CD8-positive, alpha-beta memory T cell (primary cell): ENCODE measurements around the gene ENDOV. TPM values are rescaled to one million over a fixed set of nuclear protein-coding genes. Genes with fewer than 3 reads are reported as not detected.

ENCODE experiments used
- CTCF ChIA-PET: fragments of 350-600 bp; sonication (Branson Sonifier 250); formaldehyde crosslinking; loops from one replicate; lab custom pipeline; 2021; ENCODE audit warnings: antibody characterized with exemption; lab: Charles Lee
- POLR2A ChIA-PET: fragments of 350-600 bp; sonication (Branson Sonifier 250); formaldehyde crosslinking; loops from one replicate; lab custom pipeline; 2021; ENCODE audit warnings: antibody characterized with exemption; lab: Charles Lee
- DNase-seq, 5 donors: peaks; one replicate each; pipeline versions ENCODE4 v3.0.0 to v3.0.0-alpha.2; 2020 to 2022; ENCODE audit warnings: mixed read lengths in 1 of 5
- H3K27ac ChIP-seq: one replicate; pipeline ENCODE4 v1.7.0; 2013; ENCODE audit warnings: low read depth, mild to moderate bottlenecking, low read length, moderate library complexity
- H3K27me3 ChIP-seq: 2 replicates; pipeline ENCODE4 v1.7.0; 2013; ENCODE audit warnings: low read length, mild to moderate bottlenecking; ENCODE audit not compliant: insufficient read depth, poor library complexity, severe bottlenecking
- H3K36me3 ChIP-seq: 2 replicates; pipeline ENCODE4 v1.7.0; 2013; ENCODE audit warnings: mild to moderate bottlenecking, low read length, moderate library complexity; ENCODE audit not compliant: insufficient read depth
- H3K4me1 ChIP-seq: 2 replicates; pipeline ENCODE4 v1.7.0; 2013; ENCODE audit warnings: mild to moderate bottlenecking, low read length, moderate library complexity; ENCODE audit not compliant: insufficient read depth
- H3K4me3 ChIP-seq: 2 replicates; pipeline ENCODE4 v1.7.0; 2013; ENCODE audit warnings: mild to moderate bottlenecking, low read length
- H3K9me3 ChIP-seq: 2 replicates; pipeline ENCODE4 v1.7.0; 2013; ENCODE audit warnings: mild to moderate bottlenecking, low read length
- H3K27ac Mint-ChIP-seq, 8 donors: one replicate each; pipeline ENCODE4 v1.8.0; 2020 to 2021; ENCODE audit warnings: mixed read lengths in 8 of 8, mild to moderate bottlenecking in 6 of 8, inconsistent platforms in 3 of 8, moderate library complexity in 3 of 8
- H3K27me3 Mint-ChIP-seq, 2 donors: one replicate each; pipeline ENCODE4 v1.8.0; 2020 to 2021; ENCODE audit warnings: mixed read lengths in 2 of 2, mild to moderate bottlenecking in 1 of 2, moderate library complexity in 1 of 2
- H3K36me3 Mint-ChIP-seq, 3 donors: one replicate each; pipeline ENCODE4 v1.8.0; 2020 to 2021; ENCODE audit warnings: mixed read lengths in 3 of 3, inconsistent platforms in 1 of 3, mild to moderate bottlenecking in 1 of 3
- H3K4me1 Mint-ChIP-seq, 3 donors: one replicate each; pipeline ENCODE4 v1.8.0; 2020 to 2021; ENCODE audit warnings: mixed read lengths in 3 of 3, inconsistent platforms in 1 of 3, mild to moderate bottlenecking in 1 of 3
- H3K4me3 Mint-ChIP-seq, 7 donors: one replicate each; pipeline ENCODE4 v1.8.0; 2020 to 2021; ENCODE audit warnings: mixed read lengths in 7 of 7, mild to moderate bottlenecking in 6 of 7, moderate library complexity in 4 of 7, inconsistent platforms in 2 of 7
- H3K9me3 Mint-ChIP-seq, 5 donors: one replicate each; pipeline ENCODE4 v1.8.0; 2020 to 2022; ENCODE audit warnings: mixed read lengths in 5 of 5, mild to moderate bottlenecking in 3 of 5, moderate library complexity in 2 of 5, inconsistent platforms in 1 of 5
- polyA plus RNA-seq: library from polyadenylated mRNA; unstranded; fragments of 300-500 nt; fragmentation: Illumina TruSeq; gene quantifications from one replicate; pipeline ENCODE4 v1.2.3, GENCODE V29; 2021
- total RNA-seq, 2 experiments: library from RNA; stranded (reverse); gene quantifications; one replicate each; pipeline ENCODE4 v1.2.3, GENCODE V29; 2021

The ENDOV gene
- total and polyA plus RNA-seq, 3 experiments from 2014 or later, result 8.5 to 16.8 (median 12.4) TPM

- Histone ChIP-seq H3K27ac (no peak overlapping the region), H3K4me3 (no peak overlapping the region), H3K9me3 (no peaks in the 10 kb centered on the region), H3K4me1 (no peaks in the 10 kb centered on the region), H3K36me3 (peaks cover 92% of the 10 kb centered on the region), H3K27me3 (no peaks in the 10 kb centered on the region)
- ChIA-PET POLR2A (no interaction called here), CTCF (no interaction called here)
- Mint-ChIP-seq H3K4me3 (no peak overlapping the region), H3K27me3 (peaks cover 0 to 1% of the 10 kb centered on the region in 2 donors), H3K9me3 (no peaks in the 10 kb centered on the region), H3K27ac (peak overlapping the region in 4 of 8 donors; percentile 35 to 70 (median 55)), H3K36me3 (peaks cover 21 to 99% (median 42%) of the 10 kb centered on the region in 3 donors), H3K4me1 (no peaks in the 10 kb centered on the region)
- DNase-seq, result no peak
Observed at GRCh38 chr17:80382956-80383355, 32.0 kb upstream of the ENDOV start.

GRCh38 chr17:80384078-80384960 is 30.6 kb upstream of the ENDOV start:
- H3K9me3 ChIP-seq, result no peaks in the 10 kb centered on the region
- no peak overlapping the region for H3K4me3 ChIP-seq
- peaks cover 96% of the 10 kb centered on the region for H3K36me3 ChIP-seq
- H3K27ac ChIP-seq, result no peak overlapping the region
- Mint-ChIP-seq H3K4me3 (no peak overlapping the region), H3K27me3 (peaks cover 0 to 1% of the 10 kb centered on the region in 2 donors), H3K4me1 (no peaks in the 10 kb centered on the region), H3K27ac (peak overlapping the region in 5 of 8 donors; percentile 35 to 77 (median 56)), H3K9me3 (no peaks in the 10 kb centered on the region), H3K36me3 (peaks cover 21 to 99% (median 42%) of the 10 kb centered on the region in 3 donors)
- DNase-seq, result no peak
- ChIA-PET POLR2A (interaction anchor here (0.6 kb wide), 1 partner anchor 119 kb away, joined by 7 read pairs; no protein-coding TSS in a partner anchor), CTCF (interaction anchor here (1.0 kb wide), 1 partner anchor 17 kb away, joined by 3 read pairs; no protein-coding TSS in a partner anchor)
- H3K4me1 ChIP-seq, result no peaks in the 10 kb centered on the region
- no peaks in the 10 kb centered on the region for H3K27me3 ChIP-seq

DNA sequence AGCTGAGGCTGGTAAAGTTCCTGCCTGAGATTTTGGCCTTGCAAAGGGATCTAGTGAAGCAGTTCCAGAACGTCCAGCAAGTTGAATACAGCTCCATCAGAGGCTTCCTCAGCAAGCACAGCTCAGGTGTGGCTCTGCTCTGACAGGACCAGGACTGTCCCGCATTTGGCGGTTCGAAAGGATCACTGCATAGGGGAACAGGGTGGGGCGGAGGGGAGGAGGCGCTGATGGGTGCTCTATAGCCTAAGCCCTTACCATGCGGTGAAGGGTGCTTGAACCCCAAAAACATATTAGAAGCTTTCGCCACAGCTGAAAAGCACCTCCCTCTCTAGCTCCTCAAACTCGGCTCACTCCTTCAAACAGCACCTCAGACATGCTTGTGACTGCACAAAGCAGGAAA is 29.9 kb upstream of the ENDOV start:
- H3K27ac Mint-ChIP-seq, result peak overlapping the region in 2 of 8 donors; percentile 46 to 56
- POLR2A ChIA-PET, result interaction anchor here (0.6 kb wide), 1 partner anchor 120 kb away, joined by 7 read pairs; no protein-coding TSS in a partner anchor
- no peak overlapping the region for H3K4me3 Mint-ChIP-seq

DNA sequence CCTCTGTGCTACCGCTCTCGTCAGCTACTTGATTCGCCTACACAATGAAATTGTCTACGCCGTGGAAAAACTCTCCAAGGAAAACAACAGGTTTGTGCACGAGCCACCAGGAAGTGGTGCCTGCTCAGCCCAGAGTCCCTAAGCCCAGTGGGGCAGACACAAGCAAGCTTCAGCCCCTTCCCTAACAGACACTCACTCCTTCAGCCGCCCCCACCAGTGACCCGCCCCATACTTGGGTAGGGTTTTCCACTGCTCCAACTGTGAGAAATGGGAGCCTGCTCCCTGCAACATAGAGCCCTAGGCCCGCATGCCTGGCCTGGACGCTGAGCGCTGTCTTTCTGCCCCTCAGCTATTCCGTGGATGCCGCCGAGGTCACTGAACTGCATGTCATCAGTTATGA is 28.6 kb upstream of the ENDOV start:
- POLR2A ChIA-PET, result no interaction called here
- peaks cover 17 to 98% (median 43%) of the 10 kb centered on the region in 3 donors for H3K36me3 Mint-ChIP-seq

More for the DNA sequence above, 29.9 kb upstream of the ENDOV start:
- H3K4me3 ChIP-seq, result no peak overlapping the region
- H3K9me3 ChIP-seq, result no peaks in the 10 kb centered on the region
- H3K36me3 Mint-ChIP-seq, result peaks cover 17 to 99% (median 43%) of the 10 kb centered on the region in 3 donors
- no peak overlapping the region for H3K27ac ChIP-seq
- CTCF ChIA-PET, result no interaction called here
- peaks cover 96% of the 10 kb centered on the region for H3K36me3 ChIP-seq
- no peaks in the 10 kb centered on the region for H3K4me1 ChIP-seq
- peaks cover 0 to 1% of the 10 kb centered on the region in 2 donors for H3K27me3 Mint-ChIP-seq
- H3K4me1 Mint-ChIP-seq, result peaks cover 0 to 1% (median 0%) of the 10 kb centered on the region in 3 donors
- H3K27me3 ChIP-seq, result no peaks in the 10 kb centered on the region
- H3K9me3 Mint-ChIP-seq, result no peaks in the 10 kb centered on the region
- no peak for DNase-seq

DNA sequence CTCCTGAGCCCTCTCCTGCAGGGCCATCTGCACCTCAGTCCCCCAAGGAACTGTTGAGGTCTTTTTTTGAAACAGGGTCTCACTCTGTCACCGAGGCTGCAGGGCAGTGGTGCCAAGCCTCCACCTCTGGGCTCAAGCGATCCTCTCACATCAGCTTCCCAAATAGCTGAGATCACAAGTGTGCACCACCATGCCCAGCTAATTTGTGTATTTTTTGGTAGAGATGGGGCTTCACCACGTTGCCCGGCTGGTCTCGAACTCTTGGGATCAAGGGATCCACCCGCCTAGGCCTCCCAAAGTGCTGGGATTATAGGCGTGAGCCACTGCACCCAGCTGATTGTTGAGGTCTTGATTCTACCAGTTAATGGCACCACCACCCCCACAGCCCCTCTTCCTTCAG is 27.9 kb upstream of the ENDOV start:
- H3K27me3 ChIP-seq, result no peaks in the 10 kb centered on the region
- H3K27me3 Mint-ChIP-seq, result no peaks in the 10 kb centered on the region
- peaks cover 94% of the 10 kb centered on the region for H3K36me3 ChIP-seq
- no peaks in the 10 kb centered on the region for H3K9me3 ChIP-seq
- ChIA-PET POLR2A (no interaction called here), CTCF (no interaction called here)
- DNase-seq, result no peak
- peaks cover 0 to 3% (median 0%) of the 10 kb centered on the region in 3 donors for H3K4me1 Mint-ChIP-seq
- peaks cover 17 to 97% (median 45%) of the 10 kb centered on the region in 3 donors for H3K36me3 Mint-ChIP-seq
- H3K4me3 Mint-ChIP-seq, result peak overlapping the region in 1 of 7 donors; percentile 6
- no peaks in the 10 kb centered on the region for H3K4me1 ChIP-seq
- no peaks in the 10 kb centered on the region for H3K9me3 Mint-ChIP-seq
- H3K4me3 ChIP-seq, result no peak overlapping the region
- no peak overlapping the region for H3K27ac ChIP-seq
- H3K27ac Mint-ChIP-seq, result peak overlapping the region in 2 of 8 donors; percentile 35 to 48

More for the DNA sequence above, 28.6 kb upstream of the ENDOV start:
- H3K27me3 Mint-ChIP-seq, result no peaks in the 10 kb centered on the region
- CTCF ChIA-PET, result no interaction called here
- no peak for DNase-seq
- Histone ChIP-seq H3K9me3 (no peaks in the 10 kb centered on the region), H3K4me1 (no peaks in the 10 kb centered on the region), H3K27me3 (no peaks in the 10 kb centered on the region), H3K27ac (no peak overlapping the region), H3K4me3 (no peak overlapping the region), H3K36me3 (peaks cover 94% of the 10 kb centered on the region)
- H3K4me3 Mint-ChIP-seq, result no peak overlapping the region
- H3K27ac Mint-ChIP-seq, result peak overlapping the region in 3 of 8 donors; percentile 48 to 84 (median 60)
- peaks cover 0 to 1% (median 0%) of the 10 kb centered on the region in 3 donors for H3K4me1 Mint-ChIP-seq
- H3K9me3 Mint-ChIP-seq, result no peaks in the 10 kb centered on the region

DNA sequence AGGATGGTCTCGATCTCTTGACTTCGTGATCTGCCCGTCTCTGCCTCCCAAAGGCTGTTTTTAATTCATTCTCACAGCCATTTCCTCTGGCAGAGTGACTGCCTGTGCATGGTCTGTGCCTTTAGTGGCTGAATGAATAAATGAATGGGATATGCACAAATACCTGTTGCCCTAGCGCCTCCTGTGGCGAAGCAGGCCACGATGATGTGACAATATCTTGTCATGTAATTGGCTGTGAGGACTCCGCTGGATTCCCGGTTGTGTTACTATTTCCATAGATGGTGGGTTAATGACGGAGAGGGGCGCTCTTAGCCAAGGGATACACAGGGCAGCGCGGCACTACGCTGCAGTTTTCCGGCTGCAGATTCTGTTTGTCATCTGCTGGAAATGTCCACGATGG is 26.8 kb upstream of the ENDOV start:
- Histone ChIP-seq H3K27me3 (no peaks in the 10 kb centered on the region), H3K27ac (no peak overlapping the region), H3K4me1 (no peaks in the 10 kb centered on the region), H3K9me3 (no peaks in the 10 kb centered on the region), H3K4me3 (no peak overlapping the region), H3K36me3 (peaks cover 95% of the 10 kb centered on the region)
- Mint-ChIP-seq H3K36me3 (peaks cover 13 to 97% (median 40%) of the 10 kb centered on the region in 3 donors), H3K4me1 (peaks cover 0 to 5% (median 0%) of the 10 kb centered on the region in 3 donors), H3K9me3 (no peaks in the 10 kb centered on the region), H3K27ac (no peak overlapping the region), H3K4me3 (no peak overlapping the region), H3K27me3 (no peaks in the 10 kb centered on the region)
- ChIA-PET POLR2A (no interaction called here), CTCF (no interaction called here)
- no peak for DNase-seq

GRCh38 chr17:80388601-80389000 is 26.4 kb upstream of the ENDOV start:
- Histone ChIP-seq H3K27me3 (no peaks in the 10 kb centered on the region), H3K36me3 (peaks cover 95% of the 10 kb centered on the region), H3K4me3 (no peak overlapping the region), H3K4me1 (no peaks in the 10 kb centered on the region), H3K27ac (no peak overlapping the region), H3K9me3 (no peaks in the 10 kb centered on the region)
- CTCF ChIA-PET, result no interaction called here
- Mint-ChIP-seq H3K4me3 (no peak overlapping the region), H3K4me1 (peaks cover 0 to 5% (median 0%) of the 10 kb centered on the region in 3 donors), H3K27ac (peak overlapping the region in 1 of 8 donors; percentile 17), H3K9me3 (no peaks in the 10 kb centered on the region), H3K27me3 (no peaks in the 10 kb centered on the region), H3K36me3 (peaks cover 8 to 97% (median 35%) of the 10 kb centered on the region in 3 donors)
- POLR2A ChIA-PET, result no interaction called here
- no peak for DNase-seq
